ENCODE data around the gene HS3ST4.

Gene HS3ST4

GRCh38 chr16:26129997-26130396 lies 438.2 kb downstream of the HS3ST4 start:
- TF ChIP-seq CTCF (IDR thresholded peaks at IDR 0.05; ENCODE audit: low read depth, low read length) = no peak
- Histone ChIP-seq H3K36me3 (replicated peaks; ENCODE audit: low read depth, low read length) (no peaks in the 10 kb centered on the region), H3K4me3 (ENCODE audit: low read length) (no peak overlapping the region), H4K20me1 (ENCODE audit: insufficient read depth, low read length) (no peaks in the 10 kb centered on the region), H3K4me1 (ENCODE audit: low read length) (no peaks in the 10 kb centered on the region), H3K9ac (ENCODE audit: low read length) (no peak overlapping the region), H3K27ac (ENCODE audit: low read length) (no peak overlapping the region), H3K27me3 (ENCODE audit: low read depth, low read length) (0 out of 2 replicates have a peak, but pooled peaks cover 2% of the 10 kb centered on the region), H2AFZ (ENCODE audit: low read depth, low read length) (no peak overlapping the region), H3K79me2 (ENCODE audit: low read length) (no peaks in the 10 kb centered on the region), H3K9me3 (ENCODE audit: insufficient read depth, low read length) (no peaks in the 10 kb centered on the region), H3K4me2 (ENCODE audit: low read length) (no peak overlapping the region)

- Histone ChIP-seq H3K9ac (ENCODE audit: low read length) (no peak overlapping the region), H3K79me2 (ENCODE audit: low read length) (no peaks in the 10 kb centered on the region), H3K4me3 (ENCODE audit: low read length) (no peak overlapping the region), H3K4me2 (ENCODE audit: low read length) (no peak overlapping the region), H3K9me3 (ENCODE audit: insufficient read depth, low read length) (no peaks in the 10 kb centered on the region), H3K27me3 (ENCODE audit: low read depth, low read length) (peaks cover 10% of the 10 kb centered on the region; the same call in 1 of the 2 replicates), H2AFZ (ENCODE audit: low read depth, low read length) (no peak overlapping the region), H3K27ac (ENCODE audit: low read length) (no peak overlapping the region), H4K20me1 (ENCODE audit: insufficient read depth, low read length) (no peaks in the 10 kb centered on the region), H3K36me3 (replicated peaks; ENCODE audit: low read depth, low read length) (no peaks in the 10 kb centered on the region), H3K4me1 (ENCODE audit: low read length) (no peaks in the 10 kb centered on the region)
- no peak for TF ChIP-seq EZH2phosphoT487 (IDR thresholded peaks at IDR 0.05; ENCODE audit: low read depth)
- TF ChIP-seq CTCF (IDR thresholded peaks at IDR 0.05; ENCODE audit: low read depth, low read length) = no peak
Observed at GRCh38 chr16:26133416-26134093, 441.8 kb downstream of the HS3ST4 start.

GRCh38 chr16:26134588-26134987 lies 442.8 kb downstream of the HS3ST4 start:
- Histone ChIP-seq H2AFZ (ENCODE audit: low read depth, low read length) (no peak overlapping the region), H3K79me2 (ENCODE audit: low read length) (no peaks in the 10 kb centered on the region), H3K4me1 (ENCODE audit: low read length) (no peaks in the 10 kb centered on the region), H3K27me3 (ENCODE audit: low read depth, low read length) (peaks cover 11% of the 10 kb centered on the region; the same call in 1 of the 2 replicates), H3K9ac (ENCODE audit: low read length) (no peak overlapping the region), H3K36me3 (replicated peaks; ENCODE audit: low read depth, low read length) (no peaks in the 10 kb centered on the region), H3K27ac (ENCODE audit: low read length) (no peak overlapping the region), H3K4me2 (ENCODE audit: low read length) (no peak overlapping the region), H3K4me3 (ENCODE audit: low read length) (no peak overlapping the region), H3K9me3 (ENCODE audit: insufficient read depth, low read length) (no peaks in the 10 kb centered on the region), H4K20me1 (ENCODE audit: insufficient read depth, low read length) (no peaks in the 10 kb centered on the region)
- no peak for TF ChIP-seq CTCF (IDR thresholded peaks at IDR 0.05; ENCODE audit: low read depth, low read length)
- TF ChIP-seq EZH2phosphoT487 (IDR thresholded peaks at IDR 0.05; ENCODE audit: low read depth) = no peak

- Histone ChIP-seq H3K4me1 (ENCODE audit: low read length) (no peaks in the 10 kb centered on the region), H3K9ac (ENCODE audit: low read length) (no peak overlapping the region), H3K79me2 (ENCODE audit: low read length) (no peaks in the 10 kb centered on the region), H3K4me2 (ENCODE audit: low read length) (no peak overlapping the region), H4K20me1 (ENCODE audit: insufficient read depth, low read length) (no peaks in the 10 kb centered on the region), H3K27ac (ENCODE audit: low read length) (no peak overlapping the region), H3K4me3 (ENCODE audit: low read length) (no peak overlapping the region), H3K27me3 (ENCODE audit: low read depth, low read length) (peaks cover 11% of the 10 kb centered on the region; the same call in 1 of the 2 replicates), H3K9me3 (ENCODE audit: insufficient read depth, low read length) (no peaks in the 10 kb centered on the region), H3K36me3 (replicated peaks; ENCODE audit: low read depth, low read length) (no peaks in the 10 kb centered on the region), H2AFZ (ENCODE audit: low read depth, low read length) (no peak overlapping the region)
- no peak for TF ChIP-seq CTCF (IDR thresholded peaks at IDR 0.05; ENCODE audit: low read depth, low read length)
- no peak for TF ChIP-seq EZH2phosphoT487 (IDR thresholded peaks at IDR 0.05; ENCODE audit: low read depth)
Observed at GRCh38 chr16:26137956-26138355, 446.2 kb downstream of the HS3ST4 start.
